OCI-LY1 (cell line): ENCODE results near the gene C9orf72.

ENCODE experiments used
- H2AFZ ChIP-seq: fragments of 200-600 bp; sonication (generic), shearing (Covaris generic); 2 replicates; pipeline ENCODE4 v1.6.0; 2014; ENCODE audit warnings: antibody characterized with exemption, mild to moderate bottlenecking, low read length
- H3F3A ChIP-seq: fragments of 200-600 bp; sonication (generic), shearing (Covaris generic); 2 replicates; pipeline ENCODE4 v1.6.0; 2014; ENCODE audit warnings: mild to moderate bottlenecking, antibody characterized with exemption, low read length, moderate library complexity; ENCODE audit not compliant: insufficient read depth
- H3K27ac ChIP-seq: fragments of 200-600 bp; sonication (generic); 2 replicates; pipeline ENCODE4 v1.5.1; 2014; ENCODE audit warnings: low read length, mixed run types, mild to moderate bottlenecking, low read depth; ENCODE audit not compliant: poor library complexity, severe bottlenecking
- H3K27me3 ChIP-seq: fragments of 200-600 bp; sonication (generic); 2 replicates; pipeline ENCODE4 v1.6.0; 2014; ENCODE audit warnings: antibody characterized with exemption, mild to moderate bottlenecking, low read length, moderate library complexity; ENCODE audit not compliant: insufficient read depth
- H3K36me3 ChIP-seq: fragments of 200-600 bp; sonication (generic); 2 replicates; pipeline ENCODE4 v1.6.1; 2014; ENCODE audit warnings: mild to moderate bottlenecking, antibody characterized with exemption, low read length, moderate library complexity, mixed read lengths; ENCODE audit not compliant: insufficient read depth
- H3K4me1 ChIP-seq: fragments of 200-600 bp; sonication (generic); 2 replicates; pipeline ENCODE4 v1.5.1; 2014; ENCODE audit warnings: mild to moderate bottlenecking, low read length, moderate library complexity; ENCODE audit not compliant: insufficient read depth, severe bottlenecking
- H3K4me2 ChIP-seq: fragments of 200-600 bp; sonication (generic), shearing (Covaris generic); 2 replicates; pipeline ENCODE4 v1.6.1; 2014; ENCODE audit warnings: low read length
- H3K4me3 ChIP-seq: fragments of 200-600 bp; sonication (generic); 2 replicates; pipeline ENCODE4 v1.5.1; 2014; ENCODE audit warnings: low read length, low read depth, mild to moderate bottlenecking, mixed read lengths; ENCODE audit not compliant: poor library complexity, severe bottlenecking
- H3K79me2 ChIP-seq: fragments of 200-600 bp; shearing (Covaris generic); 2 replicates; pipeline ENCODE4 v1.6.1; 2016; ENCODE audit warnings: mixed run types, low read length, mixed read lengths; ENCODE audit not compliant: insufficient read depth
- H3K9ac ChIP-seq: fragments of 200-600 bp; sonication (generic), shearing (Covaris generic); 2 replicates; pipeline ENCODE4 v1.6.1; 2014; ENCODE audit warnings: mild to moderate bottlenecking, low read length, mixed read lengths
- H3K9me2 ChIP-seq: fragments of 200-600 bp; sonication (generic), shearing (Covaris generic); 2 replicates; pipeline ENCODE4 v1.6.1; 2014; ENCODE audit warnings: low read depth, mild to moderate bottlenecking, low read length, mixed read lengths
- H3K9me3 ChIP-seq: fragments of 200-600 bp; shearing (Covaris generic); 2 replicates; pipeline ENCODE4 v1.6.1; 2014; ENCODE audit warnings: low read length, mixed read lengths
- H4K20me1 ChIP-seq: fragments of 200-600 bp; sonication (generic), shearing (Covaris generic); 2 replicates; pipeline ENCODE4 v1.6.0; 2016; ENCODE audit warnings: mild to moderate bottlenecking, low read length; ENCODE audit not compliant: insufficient read depth
- CTCF ChIP-seq: fragments of 200-600 bp; sonication (generic), shearing (Covaris generic); IDR thresholded peaks from 2 replicates; pipeline ENCODE4 v1.5.1; 2017; ENCODE audit warnings: mild to moderate bottlenecking, antibody characterized with exemption, low read length, moderate library complexity, mixed read lengths
- EZH2 ChIP-seq: fragments of 200-600 bp; sonication (generic), shearing (Covaris generic); IDR thresholded peaks from 2 replicates; pipeline ENCODE4 v1.8.0; 2017; ENCODE audit warnings: borderline replicate concordance, mixed run types, mild to moderate bottlenecking, antibody characterized with exemption, low read length, moderate library complexity, mixed read lengths

C9orf72 gene

DNA sequence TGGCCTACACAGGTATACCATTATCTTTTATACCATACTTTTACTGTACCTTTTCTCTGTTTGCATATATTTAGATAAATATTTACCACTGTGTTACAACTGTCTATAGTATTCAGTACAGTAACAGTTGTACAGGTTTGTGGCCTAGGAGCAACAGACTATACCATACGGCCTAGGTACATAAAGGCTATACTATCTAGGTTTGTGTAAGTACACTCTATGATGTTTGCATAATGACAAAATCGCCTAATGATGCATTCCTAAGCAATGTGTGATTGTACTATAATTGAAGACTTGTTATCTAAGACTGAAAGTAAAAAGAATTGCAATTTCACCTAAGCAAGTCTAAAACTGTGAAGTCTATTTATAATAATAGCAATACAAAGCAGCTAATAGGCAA is 3.9 kb downstream of the C9orf72 start:
- no peak overlapping the region for H3K4me3 ChIP-seq
- H3K9me2 ChIP-seq, result no peaks in the 10 kb centered on the region
- no peak overlapping the region for H2AFZ ChIP-seq
- H3K4me2 ChIP-seq, result no peak overlapping the region
- no peaks in the 10 kb centered on the region for H3K27me3 ChIP-seq
- no peaks in the 10 kb centered on the region for H3K9me3 ChIP-seq
- H4K20me1 ChIP-seq, result no peaks in the 10 kb centered on the region
- TF ChIP-seq EZH2 (no peak), CTCF (no peak)
- H3F3A ChIP-seq, result no peaks in the 10 kb centered on the region
- peaks cover 22% of the 10 kb centered on the region for H3K36me3 ChIP-seq
- H3K27ac ChIP-seq, result no peak overlapping the region
- H3K4me1 ChIP-seq, result peaks cover 20% of the 10 kb centered on the region
- H3K79me2 ChIP-seq, result no peaks in the 10 kb centered on the region; the same call in 1 of the 2 replicates
- no peak overlapping the region for H3K9ac ChIP-seq

DNA sequence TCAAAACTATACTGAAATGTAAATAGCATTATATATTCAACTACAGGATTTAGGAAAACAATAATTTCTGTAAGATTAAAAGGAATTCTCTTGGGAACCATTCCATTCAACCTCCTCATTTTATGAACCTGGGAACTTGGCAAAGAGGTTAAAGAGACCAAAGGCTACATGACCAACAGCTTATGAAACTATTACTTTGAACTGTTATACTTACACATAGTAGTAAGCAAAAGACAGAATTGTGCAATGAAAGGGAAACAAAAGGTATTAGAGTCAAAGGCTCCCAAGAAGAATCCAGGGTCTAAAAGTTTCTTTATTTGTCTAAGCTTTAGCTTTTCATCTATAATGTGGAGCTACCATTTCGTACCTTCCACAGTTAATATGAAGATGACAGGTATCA is 7.2 kb downstream of the C9orf72 start:
- peaks cover 8% of the 10 kb centered on the region for H3K4me1 ChIP-seq
- H3K27me3 ChIP-seq, result no peaks in the 10 kb centered on the region

DNA sequence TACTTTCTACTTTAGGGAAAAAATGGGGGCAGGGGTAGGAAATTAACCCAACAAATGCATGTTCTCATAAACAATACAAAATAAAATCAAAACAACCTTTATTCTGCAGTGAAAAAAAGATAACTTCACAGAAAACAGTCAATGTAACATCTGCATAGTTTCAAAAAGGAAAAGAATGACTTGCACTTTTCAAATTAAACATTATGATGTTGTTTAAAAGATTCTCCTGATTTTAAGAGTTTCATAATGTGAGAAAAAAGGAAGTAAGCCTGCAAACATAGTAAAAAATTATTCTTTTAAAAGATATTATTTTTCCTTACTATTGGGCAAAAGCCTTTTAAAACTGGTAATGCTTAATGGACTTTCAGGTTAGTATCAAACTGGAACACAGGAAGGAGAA is 7.6 kb downstream of the C9orf72 start:
- H3K27me3 ChIP-seq, result no peaks in the 10 kb centered on the region
- no peak overlapping the region for H3K27ac ChIP-seq
- H3K9me3 ChIP-seq, result no peaks in the 10 kb centered on the region
- no peaks in the 10 kb centered on the region for H3F3A ChIP-seq
- H3K9ac ChIP-seq, result no peak overlapping the region
- peaks cover 8% of the 10 kb centered on the region for H3K4me1 ChIP-seq
- H3K4me3 ChIP-seq, result no peak overlapping the region
- no peak overlapping the region for H2AFZ ChIP-seq
- H4K20me1 ChIP-seq, result no peaks in the 10 kb centered on the region
- no peak overlapping the region for H3K4me2 ChIP-seq
- no peaks in the 10 kb centered on the region for H3K9me2 ChIP-seq
- peaks cover 43% of the 10 kb centered on the region for H3K36me3 ChIP-seq
- no peak for TF ChIP-seq EZH2
- TF ChIP-seq CTCF, result no peak
- H3K79me2 ChIP-seq, result no peaks in the 10 kb centered on the region; the same call in 1 of the 2 replicates

More for the DNA sequence above, 7.2 kb downstream of the C9orf72 start:
- H3K79me2 ChIP-seq, result no peaks in the 10 kb centered on the region; the same call in 1 of the 2 replicates
- no peaks in the 10 kb centered on the region for H3K9me2 ChIP-seq
- no peak overlapping the region for H3K9ac ChIP-seq
- no peaks in the 10 kb centered on the region for H4K20me1 ChIP-seq
- no peak for TF ChIP-seq CTCF
- no peak for TF ChIP-seq EZH2
- no peaks in the 10 kb centered on the region for H3K9me3 ChIP-seq
- no peak overlapping the region for H3K27ac ChIP-seq
- H3K4me2 ChIP-seq, result no peak overlapping the region
- H3K36me3 ChIP-seq, result peaks cover 39% of the 10 kb centered on the region
- no peak overlapping the region for H2AFZ ChIP-seq
- H3K4me3 ChIP-seq, result no peak overlapping the region
- H3F3A ChIP-seq, result no peaks in the 10 kb centered on the region
